ENCODE data around the gene METTL18.
A peak's percentile ranks its signal among the peaks of the same experiment; 100 is the strongest.

METTL18 gene

DNA sequence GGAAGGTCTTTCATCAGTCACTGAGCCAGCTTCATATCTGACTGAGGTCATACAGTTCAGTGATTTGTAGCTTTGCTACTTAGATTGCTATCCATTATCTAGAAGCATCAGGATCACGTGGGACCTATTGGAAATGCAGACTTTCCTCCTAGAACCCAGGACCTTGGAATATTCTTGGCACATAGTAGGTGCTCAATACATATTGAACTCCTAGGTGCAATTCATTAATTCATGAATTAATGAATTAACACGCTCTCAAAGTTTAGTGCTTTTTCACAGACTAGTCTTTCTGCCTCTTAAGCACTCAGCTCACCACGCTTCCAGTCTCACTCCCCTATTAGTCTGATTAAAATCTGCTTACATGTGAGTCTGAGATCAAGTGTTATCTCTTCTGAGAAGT lies 12.1 kb downstream of the METTL18 start:
- Histone ChIP-seq H3K4me3 (ENCODE audit: low read depth, low read length) (no peak overlapping the region), H3K79me1 (ENCODE audit: low read length) (peaks cover 30% of the 10 kb centered on the region), H3K27me3 (ENCODE audit: insufficient read depth, low read length) (no peaks in the 10 kb centered on the region), H3K4ac (ENCODE audit: low read depth, low read length) (no peak overlapping the region), H2BK12ac (ENCODE audit: low read length) (no peak overlapping the region), H3K9ac (ENCODE audit: low read length) (no peak overlapping the region), H3K36me3 (ENCODE audit: control insufficient read depth in 1 of 2, insufficient read depth in 2 of 2, low read length in 2 of 2) (peaks cover 0 to 3% of the 10 kb centered on the region in 2 experiments), H4K91ac (ENCODE audit: low read depth, low read length) (no peak overlapping the region), H3K18ac (ENCODE audit: low read length) (no peak overlapping the region), H2AK5ac (ENCODE audit: low read length) (no peak overlapping the region), H3K14ac (ENCODE audit: low read length) (no peak overlapping the region), H4K8ac (ENCODE audit: low read depth, low read length) (peak overlapping the region; percentile 67), H3K79me2 (ENCODE audit: control insufficient read depth, insufficient read depth, low read length, poor library complexity) (peaks cover 1% of the 10 kb centered on the region), H3K23ac (ENCODE audit: low read length) (no peak overlapping the region), H3K4me2 (ENCODE audit: low read length) (no peak overlapping the region), H3K9me3 (ENCODE audit: insufficient read depth, low read depth, low read length) (peaks cover 8% of the 10 kb centered on the region), H2BK5ac (ENCODE audit: low read depth, low read length, poor library complexity) (peak overlapping the region; percentile 94), H3K4me1 (ENCODE audit: control insufficient read depth in 1 of 2, insufficient read depth in 2 of 2, low read length in 2 of 2) (peaks cover 8 to 14% of the 10 kb centered on the region in 2 experiments), H2AFZ (ENCODE audit: insufficient read depth, low read length, poor library complexity) (no peak overlapping the region), H2BK120ac (ENCODE audit: insufficient read depth, low read length, poor library complexity) (peak overlapping the region; percentile 96), H4K12ac (ENCODE audit: low read depth, low read length) (no peak overlapping the region), H3K27ac (ENCODE audit: low read depth, low read length) (peak overlapping the region; percentile 93)
- WGBS (ENCODE audit: extremely low coverage, insufficient coverage, insufficient read length): no CpG with 5 or more reads among the region's 3 CpGs
- peak in 1 of 2 donors; percentile 52 for DNase-seq

DNA sequence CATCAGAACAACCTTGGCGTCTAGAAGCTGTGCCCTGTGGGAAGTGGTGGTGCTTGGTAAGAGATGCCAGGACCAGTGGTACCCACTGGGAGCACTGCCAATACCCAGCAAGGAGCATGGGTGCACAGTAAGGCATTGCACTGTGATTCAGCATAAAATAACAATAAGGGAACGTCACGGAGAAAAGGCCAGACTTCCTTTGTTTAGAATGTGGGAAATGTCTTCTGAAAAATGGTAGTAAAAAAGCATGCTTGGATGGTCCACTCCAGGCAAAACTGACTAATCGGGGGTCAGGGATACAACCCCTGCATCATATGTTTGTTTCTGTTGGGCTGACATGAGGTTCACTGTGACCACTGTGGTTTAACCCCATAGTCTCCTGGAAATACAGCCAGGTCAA lies 14.7 kb downstream of the METTL18 start:
- no peak for DNase-seq
- Histone ChIP-seq H3K4me1 (ENCODE audit: control insufficient read depth in 1 of 2, insufficient read depth in 2 of 2, low read length in 2 of 2) (peaks cover 10 to 17% of the 10 kb centered on the region in 2 experiments), H3K18ac (ENCODE audit: low read length) (peak overlapping the region; percentile 99), H3K27ac (ENCODE audit: low read depth, low read length) (peak overlapping the region; percentile 96), H3K14ac (ENCODE audit: low read length) (peak overlapping the region; percentile 96), H3K9me3 (ENCODE audit: insufficient read depth, low read depth, low read length) (peaks cover 3% of the 10 kb centered on the region), H2BK120ac (ENCODE audit: insufficient read depth, low read length, poor library complexity) (peak overlapping the region; percentile 85), H3K23ac (ENCODE audit: low read length) (no peak overlapping the region), H4K91ac (ENCODE audit: low read depth, low read length) (peak overlapping the region; percentile 98), H3K4me2 (ENCODE audit: low read length) (peak overlapping the region; percentile 20), H3K36me3 (ENCODE audit: control insufficient read depth in 1 of 2, insufficient read depth in 2 of 2, low read length in 2 of 2) (peaks cover 0 to under 1% of the 10 kb centered on the region in 2 experiments), H2AK5ac (ENCODE audit: low read length) (peak overlapping the region; percentile 99), H3K9ac (ENCODE audit: low read length) (no peak overlapping the region), H3K79me1 (ENCODE audit: low read length) (peaks cover 36% of the 10 kb centered on the region), H2AFZ (ENCODE audit: insufficient read depth, low read length, poor library complexity) (peak overlapping the region; percentile 26), H3K4me3 (ENCODE audit: low read depth, low read length) (no peak overlapping the region), H3K79me2 (ENCODE audit: control insufficient read depth, insufficient read depth, low read length, poor library complexity) (peaks cover 1% of the 10 kb centered on the region), H4K12ac (ENCODE audit: low read depth, low read length) (no peak overlapping the region), H2BK5ac (ENCODE audit: low read depth, low read length, poor library complexity) (peak overlapping the region; percentile 96), H2BK12ac (ENCODE audit: low read length) (peak overlapping the region; percentile 100), H3K4ac (ENCODE audit: low read depth, low read length) (peak overlapping the region; percentile 91), H3K27me3 (ENCODE audit: insufficient read depth, low read length) (no peaks in the 10 kb centered on the region), H4K8ac (ENCODE audit: low read depth, low read length) (peak overlapping the region; percentile 88)
- WGBS (ENCODE audit: extremely low coverage, insufficient coverage, insufficient read length): no CpG with 5 or more reads among the region's 4 CpGs

DNA sequence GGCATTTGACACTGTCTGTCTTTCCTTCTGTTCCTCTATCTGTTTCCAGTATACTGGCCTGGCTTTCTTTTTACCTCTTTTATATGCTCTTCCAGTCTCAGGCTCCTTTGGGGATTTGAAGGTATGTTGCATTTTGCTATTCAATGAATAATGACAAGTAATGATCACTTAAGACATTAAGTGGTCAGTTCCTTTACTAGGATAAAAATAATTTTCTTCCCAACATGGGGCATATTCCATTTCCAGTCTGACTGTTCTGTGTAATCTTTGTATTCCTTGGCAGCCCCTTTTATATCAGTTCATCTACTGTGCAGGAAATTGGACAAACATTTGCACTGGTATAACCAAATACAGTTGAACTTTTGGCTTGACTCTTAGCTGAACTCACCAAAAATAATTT lies 15.6 kb downstream of the METTL18 start:
- H4K12ac ChIP-seq (ENCODE audit: low read depth, low read length): no peak overlapping the region
- H3K23ac ChIP-seq (ENCODE audit: low read length): no peak overlapping the region
- peak overlapping the region; percentile 88 for H3K27ac ChIP-seq (ENCODE audit: low read depth, low read length)
- no peak overlapping the region for H2AFZ ChIP-seq (ENCODE audit: insufficient read depth, low read length, poor library complexity)
- no peak overlapping the region for H2BK120ac ChIP-seq (ENCODE audit: insufficient read depth, low read length, poor library complexity)
- H3K79me2 ChIP-seq (ENCODE audit: control insufficient read depth, insufficient read depth, low read length, poor library complexity): peaks cover 1% of the 10 kb centered on the region
- H4K91ac ChIP-seq (ENCODE audit: low read depth, low read length): no peak overlapping the region
- H3K4me2 ChIP-seq (ENCODE audit: low read length): no peak overlapping the region
- H3K4me3 ChIP-seq (ENCODE audit: low read depth, low read length): no peak overlapping the region
- H3K9me3 ChIP-seq (ENCODE audit: insufficient read depth, low read depth, low read length): peaks cover 3% of the 10 kb centered on the region
- H2BK12ac ChIP-seq (ENCODE audit: low read length): no peak overlapping the region
- no peak overlapping the region for H2AK5ac ChIP-seq (ENCODE audit: low read length)
- H3K9ac ChIP-seq (ENCODE audit: low read length): no peak overlapping the region
- H4K8ac ChIP-seq (ENCODE audit: low read depth, low read length): no peak overlapping the region
- H3K4ac ChIP-seq (ENCODE audit: low read depth, low read length): no peak overlapping the region
- no peaks in the 10 kb centered on the region for H3K36me3 ChIP-seq (ENCODE audit: control insufficient read depth in 1 of 2, insufficient read depth in 2 of 2, low read length in 2 of 2)
- no peak for DNase-seq
- H3K27me3 ChIP-seq (ENCODE audit: insufficient read depth, low read length): no peaks in the 10 kb centered on the region
- H3K14ac ChIP-seq (ENCODE audit: low read length): no peak overlapping the region
- H3K4me1 ChIP-seq (ENCODE audit: control insufficient read depth in 1 of 2, insufficient read depth in 2 of 2, low read length in 2 of 2): peaks cover 10 to 16% of the 10 kb centered on the region in 2 experiments
- no peak overlapping the region for H2BK5ac ChIP-seq (ENCODE audit: low read depth, low read length, poor library complexity)
- H3K18ac ChIP-seq (ENCODE audit: low read length): no peak overlapping the region
- peaks cover 35% of the 10 kb centered on the region for H3K79me1 ChIP-seq (ENCODE audit: low read length)

DNA sequence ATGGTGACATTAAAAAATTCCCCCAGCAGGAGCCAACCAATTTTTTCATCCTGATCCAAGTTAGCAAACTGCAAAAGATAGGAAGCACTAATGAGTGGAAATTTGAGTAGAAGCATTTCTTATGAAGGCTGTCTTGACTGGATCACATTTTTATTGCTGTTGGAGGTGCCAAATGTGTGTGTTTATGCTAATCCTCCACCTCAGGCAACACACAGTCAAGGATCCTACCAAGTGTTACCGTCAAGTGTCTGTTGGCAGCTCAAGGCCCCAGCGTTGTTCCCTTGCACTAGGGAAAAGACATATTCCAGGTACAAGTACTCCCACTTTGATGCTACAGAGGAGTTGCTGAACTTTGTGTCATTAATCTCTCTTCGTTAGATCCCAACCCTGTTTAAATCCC lies 18.3 kb downstream of the METTL18 start:
- H3K4me2 ChIP-seq (ENCODE audit: low read length): no peak overlapping the region
- H3K79me2 ChIP-seq (ENCODE audit: control insufficient read depth, insufficient read depth, low read length, poor library complexity): peaks cover 1% of the 10 kb centered on the region
- H3K18ac ChIP-seq (ENCODE audit: low read length): no peak overlapping the region
- H3K4ac ChIP-seq (ENCODE audit: low read depth, low read length): no peak overlapping the region
- no peak overlapping the region for H3K27ac ChIP-seq (ENCODE audit: low read depth, low read length)
- H3K23ac ChIP-seq (ENCODE audit: low read length): no peak overlapping the region
- no peak overlapping the region for H4K8ac ChIP-seq (ENCODE audit: low read depth, low read length)
- no CpG with 5 or more reads among the region's 3 CpGs for WGBS (ENCODE audit: extremely low coverage, insufficient coverage, insufficient read length)
- H4K12ac ChIP-seq (ENCODE audit: low read depth, low read length): no peak overlapping the region
- no peak overlapping the region for H2BK120ac ChIP-seq (ENCODE audit: insufficient read depth, low read length, poor library complexity)
- H3K36me3 ChIP-seq (ENCODE audit: control insufficient read depth in 1 of 2, insufficient read depth in 2 of 2, low read length in 2 of 2): no peaks in the 10 kb centered on the region
- H2BK5ac ChIP-seq (ENCODE audit: low read depth, low read length, poor library complexity): no peak overlapping the region
- no peaks in the 10 kb centered on the region for H3K9me3 ChIP-seq (ENCODE audit: insufficient read depth, low read depth, low read length)
- H2BK12ac ChIP-seq (ENCODE audit: low read length): peak overlapping the region; percentile 44
- peaks cover 21% of the 10 kb centered on the region for H3K79me1 ChIP-seq (ENCODE audit: low read length)
- no peak overlapping the region for H3K9ac ChIP-seq (ENCODE audit: low read length)
- H3K27me3 ChIP-seq (ENCODE audit: insufficient read depth, low read length): no peaks in the 10 kb centered on the region
- no peak overlapping the region for H2AFZ ChIP-seq (ENCODE audit: insufficient read depth, low read length, poor library complexity)
- peak overlapping the region; percentile 50 for H4K91ac ChIP-seq (ENCODE audit: low read depth, low read length)
- peak overlapping the region; percentile 21 for H3K14ac ChIP-seq (ENCODE audit: low read length)
- H3K4me3 ChIP-seq (ENCODE audit: low read depth, low read length): no peak overlapping the region
- DNase-seq: no peak
- H2AK5ac ChIP-seq (ENCODE audit: low read length): no peak overlapping the region
- peaks cover 10 to 11% of the 10 kb centered on the region in 2 experiments for H3K4me1 ChIP-seq (ENCODE audit: control insufficient read depth in 1 of 2, insufficient read depth in 2 of 2, low read length in 2 of 2)
